Sigmoid colon (tissue), 4 donors: ENCODE results near the gene SCN1B.

Source experiments
- EP300 ChIP-seq, 4 donors: sonication (generic); formaldehyde crosslinking; IDR thresholded peaks; one replicate each; pipeline ENCODE4 v1.6.1; 2017; ENCODE audit warnings: antibody characterized with exemption in 4 of 4
- POLR2AphosphoS5 ChIP-seq, 4 donors: sonication (generic); formaldehyde crosslinking; IDR thresholded peaks; one replicate each; pipeline ENCODE4 v1.6.1; 2017; ENCODE audit warnings: antibody characterized with exemption in 4 of 4
- TF ChIP-seq, protein P1 (sequence below), 4 experiments: fragments of 450-650 bp in 3 of 4; fragments of 200-600 bp in 1 of 4; IDR thresholded peaks; one replicate each; pipeline ENCODE4 v1.5.1; 2016 to 2019; ENCODE audit warnings: antibody characterized with exemption in 4 of 4, mild to moderate bottlenecking in 3 of 4, moderate library complexity in 2 of 4

DNA sequence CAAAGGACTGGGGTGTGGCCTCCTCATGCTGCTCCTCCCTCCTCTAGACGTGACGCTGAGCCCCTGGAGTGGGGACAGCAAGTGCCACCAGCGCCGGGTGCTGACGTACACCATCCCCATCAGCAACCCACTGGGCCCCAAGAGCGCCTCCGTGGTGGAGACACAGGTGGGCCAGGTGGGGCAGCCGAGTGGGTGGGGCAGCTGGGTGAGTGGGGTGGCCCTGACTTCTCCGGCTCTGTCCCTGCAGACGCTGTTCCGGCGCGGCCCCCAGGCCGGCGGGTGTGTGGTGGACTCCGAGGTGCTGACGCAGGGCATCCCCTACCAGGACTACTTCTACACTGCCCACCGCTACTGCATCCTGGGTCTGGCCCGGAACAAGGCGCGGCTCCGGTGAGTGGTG lies 11.1 kb upstream of the SCN1B start:
- TF ChIP-seq, protein P1, sequence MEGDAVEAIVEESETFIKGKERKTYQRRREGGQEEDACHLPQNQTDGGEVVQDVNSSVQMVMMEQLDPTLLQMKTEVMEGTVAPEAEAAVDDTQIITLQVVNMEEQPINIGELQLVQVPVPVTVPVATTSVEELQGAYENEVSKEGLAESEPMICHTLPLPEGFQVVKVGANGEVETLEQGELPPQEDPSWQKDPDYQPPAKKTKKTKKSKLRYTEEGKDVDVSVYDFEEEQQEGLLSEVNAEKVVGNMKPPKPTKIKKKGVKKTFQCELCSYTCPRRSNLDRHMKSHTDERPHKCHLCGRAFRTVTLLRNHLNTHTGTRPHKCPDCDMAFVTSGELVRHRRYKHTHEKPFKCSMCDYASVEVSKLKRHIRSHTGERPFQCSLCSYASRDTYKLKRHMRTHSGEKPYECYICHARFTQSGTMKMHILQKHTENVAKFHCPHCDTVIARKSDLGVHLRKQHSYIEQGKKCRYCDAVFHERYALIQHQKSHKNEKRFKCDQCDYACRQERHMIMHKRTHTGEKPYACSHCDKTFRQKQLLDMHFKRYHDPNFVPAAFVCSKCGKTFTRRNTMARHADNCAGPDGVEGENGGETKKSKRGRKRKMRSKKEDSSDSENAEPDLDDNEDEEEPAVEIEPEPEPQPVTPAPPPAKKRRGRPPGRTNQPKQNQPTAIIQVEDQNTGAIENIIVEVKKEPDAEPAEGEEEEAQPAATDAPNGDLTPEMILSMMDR (IDR thresholded peaks at IDR 0.05) = no peak
- TF ChIP-seq EP300 (IDR thresholded peaks at IDR 0.05) (no peak), POLR2AphosphoS5 (IDR thresholded peaks at IDR 0.05) (no peak)
